Breast epithelium (tissue), 4 donors: ENCODE measurements around the gene PPP1R1C. TPM values are rescaled to one million over a fixed set of nuclear protein-coding genes. Genes with fewer than 3 reads are reported as not detected.

ENCODE experiments used
- DNase-seq, 2 donors: peaks; one replicate each; pipeline ENCODE4 v3.0.0-alpha.2; 2019; ENCODE audit warnings: low spot score in 2 of 2
- H3K27ac ChIP-seq, 2 donors: fragments of 200-600 bp; sonication (generic) in 1 of 2; one replicate each; pipeline ENCODE4 v1.5.1; 2016 to 2019; ENCODE audit warnings: mild to moderate bottlenecking in 1 of 2
- H3K27me3 ChIP-seq, 2 donors: fragments of 200-600 bp; sonication (generic) in 1 of 2; one replicate each; pipeline versions ENCODE4 v1.5.1 to v1.6.0; 2017 to 2019; ENCODE audit warnings: control low read depth in 1 of 2, mild to moderate bottlenecking in 1 of 2
- H3K36me3 ChIP-seq: fragments of 200-600 bp; one replicate; pipeline ENCODE4 v1.5.1; 2019
- H3K4me1 ChIP-seq, 2 donors: fragments of 200-600 bp; sonication (generic); one replicate each; pipeline ENCODE4 v1.5.1; 2016 to 2019; ENCODE audit warnings: control low read depth in 1 of 2
- H3K4me3 ChIP-seq, 3 donors: fragments of 200-600 bp; sonication (generic); 1 replicate in 2 of 3; 2 replicates in 1 of 3; pipeline ENCODE4 v1.5.1; 2016 to 2019; ENCODE audit warnings: mild to moderate bottlenecking in 3 of 3, moderate library complexity in 2 of 3
- H3K9me3 ChIP-seq, 2 donors: fragments of 200-600 bp; sonication (generic) in 1 of 2; one replicate each; pipeline ENCODE4 v1.5.1; 2016 to 2019; ENCODE audit warnings: control low read depth in 1 of 2
- POLR2A ChIP-seq: fragments of 450-650 bp; IDR thresholded peaks from one replicate; pipeline ENCODE4 v1.6.1; 2016; ENCODE audit warnings: antibody characterized with exemption, mild to moderate bottlenecking, moderate library complexity
- POLR2AphosphoS5 ChIP-seq, 3 donors: sonication (generic); formaldehyde crosslinking; IDR thresholded peaks; one replicate each; pipeline ENCODE4 v1.6.1; 2017; ENCODE audit warnings: antibody characterized with exemption in 3 of 3
- intact Hi-C: fragments of 100-400 bp; cut with DNase I; formaldehyde crosslinking; loops from one replicate; pipeline ENCODE4 v1.15.1; 2023; ENCODE audit warnings: low total_unique reads
- total RNA-seq, 3 donors: library from RNA; depleted of rRNA; stranded (reverse); fragments of >200 nt; gene quantifications; one replicate each; pipeline ENCODE4 v1.1.0, GENCODE V29; 2016
- TF ChIP-seq, protein P1 (sequence below), 3 donors: fragments of 450-650 bp; IDR thresholded peaks; one replicate each; pipeline ENCODE4 v1.5.1; 2016 to 2017; ENCODE audit warnings: antibody characterized with exemption in 3 of 3, mild to moderate bottlenecking in 3 of 3, moderate library complexity in 3 of 3

The PPP1R1C gene
- total RNA-seq, 3 donors from 2014 or later: 0.59 to 4.2 TPM; not detected in 1

DNA sequence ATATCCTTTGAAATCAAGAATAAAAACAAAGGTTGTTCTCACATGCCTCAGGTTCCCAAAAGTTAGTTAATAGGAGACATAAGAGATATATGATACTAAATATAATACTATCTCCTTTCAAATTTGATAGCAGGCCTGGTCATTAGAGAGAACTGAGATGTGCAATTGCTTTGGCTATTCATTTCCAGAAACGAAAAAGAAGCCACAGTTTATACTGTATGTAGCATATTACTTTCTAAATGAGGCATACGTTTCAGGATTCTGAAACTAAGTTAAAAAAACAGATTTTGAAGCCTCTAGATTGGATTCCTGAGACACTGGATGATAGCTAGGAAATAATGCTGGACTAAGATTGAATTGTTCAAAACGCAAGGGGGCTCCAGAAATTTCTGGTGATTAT lies 7.1 kb downstream of the PPP1R1C start:
- DNase-seq: no peak
- Histone ChIP-seq H3K4me1 (no peaks in the 10 kb centered on the region), H3K27me3 (no peaks in the 10 kb centered on the region), H3K9me3 (no peaks in the 10 kb centered on the region), H3K27ac (no peak overlapping the region), H3K36me3 (no peaks in the 10 kb centered on the region), H3K4me3 (no peak overlapping the region)
- TF ChIP-seq POLR2A: no peak
- TF ChIP-seq POLR2AphosphoS5 (IDR thresholded peaks at IDR 0.05): no peak
- TF ChIP-seq, protein P1, sequence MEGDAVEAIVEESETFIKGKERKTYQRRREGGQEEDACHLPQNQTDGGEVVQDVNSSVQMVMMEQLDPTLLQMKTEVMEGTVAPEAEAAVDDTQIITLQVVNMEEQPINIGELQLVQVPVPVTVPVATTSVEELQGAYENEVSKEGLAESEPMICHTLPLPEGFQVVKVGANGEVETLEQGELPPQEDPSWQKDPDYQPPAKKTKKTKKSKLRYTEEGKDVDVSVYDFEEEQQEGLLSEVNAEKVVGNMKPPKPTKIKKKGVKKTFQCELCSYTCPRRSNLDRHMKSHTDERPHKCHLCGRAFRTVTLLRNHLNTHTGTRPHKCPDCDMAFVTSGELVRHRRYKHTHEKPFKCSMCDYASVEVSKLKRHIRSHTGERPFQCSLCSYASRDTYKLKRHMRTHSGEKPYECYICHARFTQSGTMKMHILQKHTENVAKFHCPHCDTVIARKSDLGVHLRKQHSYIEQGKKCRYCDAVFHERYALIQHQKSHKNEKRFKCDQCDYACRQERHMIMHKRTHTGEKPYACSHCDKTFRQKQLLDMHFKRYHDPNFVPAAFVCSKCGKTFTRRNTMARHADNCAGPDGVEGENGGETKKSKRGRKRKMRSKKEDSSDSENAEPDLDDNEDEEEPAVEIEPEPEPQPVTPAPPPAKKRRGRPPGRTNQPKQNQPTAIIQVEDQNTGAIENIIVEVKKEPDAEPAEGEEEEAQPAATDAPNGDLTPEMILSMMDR (IDR thresholded peaks at IDR 0.05): no peak
- intact Hi-C loops: loop anchor here (2.0 kb wide), 1 partner anchor 44 kb away; no protein-coding TSS in a partner anchor

DNA sequence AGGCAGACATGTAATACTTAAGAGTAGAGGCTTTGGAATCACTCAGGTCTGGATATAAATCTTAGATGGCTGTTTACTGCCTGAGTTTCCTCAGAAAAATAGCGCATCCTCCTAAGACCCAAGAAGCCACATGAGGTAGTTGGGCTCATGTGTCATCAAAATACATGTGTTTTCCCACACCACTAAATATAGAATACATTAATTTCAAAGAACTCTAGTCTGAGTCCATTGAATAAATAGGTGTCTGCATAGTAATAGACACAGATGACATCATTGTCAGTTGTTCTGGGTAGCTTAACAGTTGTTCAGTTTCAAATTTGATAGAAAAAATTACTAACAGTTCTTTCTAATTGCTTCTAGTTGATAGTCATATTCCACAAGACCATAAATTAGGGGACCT lies 9.6 kb downstream of the PPP1R1C start:
- H3K9me3 ChIP-seq: no peaks in the 10 kb centered on the region
- H3K36me3 ChIP-seq: no peaks in the 10 kb centered on the region
- intact Hi-C loops: no loop called here
- H3K27ac ChIP-seq: no peak overlapping the region
- no peak for DNase-seq
- TF ChIP-seq, protein P1 (IDR thresholded peaks at IDR 0.05): no peak
- no peak for TF ChIP-seq POLR2A
- TF ChIP-seq POLR2AphosphoS5 (IDR thresholded peaks at IDR 0.05): no peak
- no peak overlapping the region for H3K4me3 ChIP-seq
- H3K27me3 ChIP-seq: no peaks in the 10 kb centered on the region
- H3K4me1 ChIP-seq: no peaks in the 10 kb centered on the region

DNA sequence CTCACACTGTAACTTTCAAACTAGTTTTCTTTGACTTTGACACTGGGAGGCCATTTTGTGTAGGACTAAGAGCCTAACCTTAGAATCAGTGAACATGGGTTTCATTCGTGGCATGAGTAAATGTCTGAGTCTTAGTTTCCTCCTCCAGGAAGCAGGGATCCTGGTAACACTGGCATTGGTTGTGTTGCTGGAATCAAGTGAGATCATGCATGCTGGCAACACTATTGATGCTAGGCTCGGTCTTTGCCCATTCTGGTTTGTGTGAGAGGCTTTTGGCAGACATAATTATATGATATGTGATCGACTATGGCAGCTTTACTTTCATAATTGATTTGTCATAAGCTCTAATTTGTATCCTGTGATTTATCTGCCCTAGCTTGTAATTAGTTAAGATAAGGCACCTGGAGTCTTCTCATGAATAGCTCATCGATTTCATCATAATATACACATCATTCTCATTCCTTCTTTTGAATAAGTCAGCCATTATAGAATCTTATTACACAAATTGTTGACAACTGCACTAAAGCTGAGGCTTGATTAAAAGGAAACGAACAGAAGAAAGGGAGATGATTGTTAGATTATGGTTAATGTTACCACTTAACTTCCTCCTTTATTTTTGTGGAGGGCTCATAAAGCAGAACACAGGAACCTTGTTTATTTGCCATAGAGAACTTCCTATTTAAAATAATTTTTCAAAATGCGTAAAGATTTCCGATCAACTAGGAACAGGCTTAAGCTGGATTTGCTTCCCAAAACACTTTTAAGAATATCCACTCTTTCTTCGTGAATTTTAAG lies 12.6 kb downstream of the PPP1R1C start:
- no peaks in the 10 kb centered on the region for H3K27me3 ChIP-seq
- no peaks in the 10 kb centered on the region for H3K4me1 ChIP-seq
- no peaks in the 10 kb centered on the region for H3K36me3 ChIP-seq
- intact Hi-C loops: no loop called here
- DNase-seq: no peak
- TF ChIP-seq POLR2A (no peak), POLR2AphosphoS5 (IDR thresholded peaks at IDR 0.05) (no peak)
- TF ChIP-seq, protein P1 (IDR thresholded peaks at IDR 0.05): no peak
- no peak overlapping the region for H3K27ac ChIP-seq
- H3K4me3 ChIP-seq: no peak overlapping the region
- H3K9me3 ChIP-seq: no peaks in the 10 kb centered on the region

DNA sequence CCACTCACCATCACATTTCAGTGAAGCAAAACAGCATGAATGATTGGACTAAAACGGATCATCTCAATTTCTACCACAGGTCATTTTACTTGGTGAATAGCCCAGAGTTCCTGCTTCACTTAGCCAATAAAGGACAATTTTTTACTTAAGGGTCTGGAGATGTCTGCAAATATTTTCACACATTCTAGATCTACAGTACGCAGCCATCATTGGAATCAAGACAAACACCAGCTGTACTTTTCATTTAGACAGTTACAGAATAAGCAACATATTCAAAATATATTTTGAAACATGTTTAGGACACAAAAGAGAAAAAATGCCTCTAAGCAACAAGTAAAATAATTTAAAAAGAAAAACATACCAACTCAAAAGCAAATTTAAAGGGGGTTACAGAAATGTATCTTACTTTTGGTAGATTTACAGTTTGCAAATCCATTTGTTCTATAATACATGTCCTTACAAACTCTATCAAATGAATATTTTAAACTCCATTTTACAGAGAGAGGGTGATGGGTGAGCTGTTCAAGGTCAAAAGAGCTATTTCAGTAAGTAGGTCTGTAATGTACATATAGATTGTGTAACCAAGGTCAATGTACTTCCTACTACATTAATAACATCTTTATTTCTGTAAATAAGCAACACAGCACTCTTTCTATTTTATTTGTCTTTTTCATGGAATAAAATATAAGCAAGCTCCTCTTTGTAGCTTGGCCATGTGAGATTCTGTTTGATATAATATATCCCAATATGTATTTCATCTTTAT lies 13.4 kb downstream of the PPP1R1C start:
- no peaks in the 10 kb centered on the region for H3K36me3 ChIP-seq
- TF ChIP-seq, protein P1 (IDR thresholded peaks at IDR 0.05): no peak
- TF ChIP-seq POLR2AphosphoS5 (IDR thresholded peaks at IDR 0.05): no peak
- no peak for DNase-seq
- intact Hi-C loops: no loop called here
- H3K27me3 ChIP-seq: no peaks in the 10 kb centered on the region
- H3K4me1 ChIP-seq: no peaks in the 10 kb centered on the region
- no peak overlapping the region for H3K27ac ChIP-seq
- H3K9me3 ChIP-seq: no peaks in the 10 kb centered on the region
- H3K4me3 ChIP-seq: no peak overlapping the region

DNA sequence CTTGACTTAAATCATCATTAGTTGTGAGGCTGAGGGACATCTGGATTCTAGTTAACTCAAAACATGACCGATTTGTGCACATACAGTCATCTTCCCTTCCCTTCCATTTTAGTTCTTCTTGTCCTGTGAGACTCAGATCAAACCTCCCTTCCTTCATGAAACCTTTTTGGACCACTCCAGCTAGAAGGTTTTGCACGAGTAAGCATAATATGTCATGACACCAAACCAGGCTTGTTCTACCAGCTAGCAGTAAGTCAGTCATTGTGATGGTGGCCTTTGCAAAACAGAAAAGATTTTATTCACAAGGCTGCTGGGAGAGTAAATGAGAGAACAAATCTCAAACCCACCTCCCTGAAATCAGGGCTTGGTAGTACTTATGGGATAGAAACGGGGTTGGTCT lies 14.3 kb downstream of the PPP1R1C start:
- Histone ChIP-seq H3K36me3 (no peaks in the 10 kb centered on the region), H3K27ac (no peak overlapping the region), H3K4me1 (no peaks in the 10 kb centered on the region), H3K9me3 (no peaks in the 10 kb centered on the region), H3K27me3 (no peaks in the 10 kb centered on the region), H3K4me3 (no peak overlapping the region)
- intact Hi-C loops: no loop called here
- DNase-seq: no peak
- no peak for TF ChIP-seq POLR2A
- TF ChIP-seq POLR2AphosphoS5 (IDR thresholded peaks at IDR 0.05): no peak
- TF ChIP-seq, protein P1 (IDR thresholded peaks at IDR 0.05): no peak
